Astrocyte (in vitro differentiated cells and primary cell): ENCODE data around the gene TGFBRAP1.

Experiments used
- EZH2 ChIP-seq: IDR thresholded peaks from 2 replicates; pipeline ENCODE4 v1.6.1; 2012; ENCODE audit warnings: mild to moderate bottlenecking, low read length, inconsistent platforms; ENCODE audit not compliant: insufficient read depth
- TF ChIP-seq, protein P1 (sequence below): IDR thresholded peaks from 2 replicates; pipeline ENCODE4 v1.5.1; 2011; ENCODE audit warnings: low read depth, mild to moderate bottlenecking, inconsistent platforms, low read length, moderate library complexity; ENCODE audit not compliant: insufficient read depth

DNA sequence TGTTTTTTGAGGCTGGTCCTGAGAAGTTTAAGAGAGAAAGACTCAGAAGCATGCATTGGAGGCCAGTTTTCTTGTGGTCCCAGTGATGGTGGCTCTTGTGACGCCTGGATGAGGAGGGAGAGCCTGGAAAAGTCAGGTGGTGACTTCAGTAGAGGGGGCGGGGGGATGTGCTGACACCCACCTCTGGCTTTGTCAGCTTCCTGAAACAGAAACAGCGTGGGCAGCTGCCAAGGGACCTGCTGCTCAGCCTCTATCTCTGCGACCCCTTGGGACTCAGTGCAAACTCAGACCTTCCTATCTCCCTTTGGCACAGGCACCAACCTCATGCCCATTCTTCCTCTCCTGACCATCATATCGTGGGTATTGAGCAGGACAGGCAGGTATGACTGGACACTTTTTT is 6.4 kb downstream of the TGFBRAP1 start:
- TF ChIP-seq, protein P1, sequence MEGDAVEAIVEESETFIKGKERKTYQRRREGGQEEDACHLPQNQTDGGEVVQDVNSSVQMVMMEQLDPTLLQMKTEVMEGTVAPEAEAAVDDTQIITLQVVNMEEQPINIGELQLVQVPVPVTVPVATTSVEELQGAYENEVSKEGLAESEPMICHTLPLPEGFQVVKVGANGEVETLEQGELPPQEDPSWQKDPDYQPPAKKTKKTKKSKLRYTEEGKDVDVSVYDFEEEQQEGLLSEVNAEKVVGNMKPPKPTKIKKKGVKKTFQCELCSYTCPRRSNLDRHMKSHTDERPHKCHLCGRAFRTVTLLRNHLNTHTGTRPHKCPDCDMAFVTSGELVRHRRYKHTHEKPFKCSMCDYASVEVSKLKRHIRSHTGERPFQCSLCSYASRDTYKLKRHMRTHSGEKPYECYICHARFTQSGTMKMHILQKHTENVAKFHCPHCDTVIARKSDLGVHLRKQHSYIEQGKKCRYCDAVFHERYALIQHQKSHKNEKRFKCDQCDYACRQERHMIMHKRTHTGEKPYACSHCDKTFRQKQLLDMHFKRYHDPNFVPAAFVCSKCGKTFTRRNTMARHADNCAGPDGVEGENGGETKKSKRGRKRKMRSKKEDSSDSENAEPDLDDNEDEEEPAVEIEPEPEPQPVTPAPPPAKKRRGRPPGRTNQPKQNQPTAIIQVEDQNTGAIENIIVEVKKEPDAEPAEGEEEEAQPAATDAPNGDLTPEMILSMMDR: no peak
- no peak for TF ChIP-seq EZH2
